HG02763 (cell line): ENCODE results near the gene PLA2G4A.
A peak's percentile ranks its signal among the peaks of the same experiment; 100 is the strongest.

ENCODE experiments used
- ATAC-seq: cut with Tn5 transposase; IDR thresholded peaks from one replicate; pipeline ENCODE4 v1.9.1; 2021; ENCODE audit warnings: mild to moderate bottlenecking, moderate library complexity; ENCODE audit not compliant: unreplicated experiment

Gene PLA2G4A

DNA sequence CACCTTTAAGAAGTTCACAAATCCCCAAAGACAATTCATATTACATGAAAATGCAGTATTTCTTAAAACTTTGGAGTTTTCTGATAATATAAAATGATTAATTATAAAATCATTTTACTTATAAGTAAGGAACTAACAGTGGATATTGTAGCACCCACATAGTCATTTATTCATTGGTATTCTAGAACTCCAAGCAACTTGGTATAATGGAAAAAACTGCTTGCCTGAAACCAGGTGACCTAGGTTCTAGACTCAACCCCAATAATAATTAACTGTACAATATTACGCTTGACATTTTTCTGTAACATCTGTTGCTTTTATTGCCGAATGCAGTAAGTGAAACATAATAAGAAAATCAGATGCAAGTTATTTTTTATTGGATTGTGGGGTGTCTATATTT lies 2.4 kb downstream of the PLA2G4A start:
- no peak for ATAC-seq

GRCh38 chr1:186834399-186834958 lies 5.7 kb downstream of the PLA2G4A start:
- no peak for ATAC-seq

DNA sequence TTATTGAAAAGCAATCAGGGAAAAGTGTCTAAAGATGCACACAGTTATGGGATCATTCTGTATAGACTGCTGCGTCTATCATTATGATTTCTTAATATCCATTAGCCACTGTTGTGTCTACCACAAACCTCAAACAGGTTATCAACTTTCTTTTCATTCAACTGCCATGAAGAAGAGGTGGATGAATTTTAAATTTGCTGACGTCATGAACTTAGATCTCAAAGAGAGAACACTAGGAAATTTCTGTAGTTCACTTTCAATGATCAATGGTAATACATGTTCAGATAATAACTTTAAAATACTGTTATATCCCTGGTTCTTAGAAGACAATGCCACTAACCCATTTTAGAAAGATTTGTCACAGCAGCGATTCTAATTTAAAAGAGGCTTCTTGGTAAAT lies 6.7 kb downstream of the PLA2G4A start:
- ATAC-seq = no peak

DNA sequence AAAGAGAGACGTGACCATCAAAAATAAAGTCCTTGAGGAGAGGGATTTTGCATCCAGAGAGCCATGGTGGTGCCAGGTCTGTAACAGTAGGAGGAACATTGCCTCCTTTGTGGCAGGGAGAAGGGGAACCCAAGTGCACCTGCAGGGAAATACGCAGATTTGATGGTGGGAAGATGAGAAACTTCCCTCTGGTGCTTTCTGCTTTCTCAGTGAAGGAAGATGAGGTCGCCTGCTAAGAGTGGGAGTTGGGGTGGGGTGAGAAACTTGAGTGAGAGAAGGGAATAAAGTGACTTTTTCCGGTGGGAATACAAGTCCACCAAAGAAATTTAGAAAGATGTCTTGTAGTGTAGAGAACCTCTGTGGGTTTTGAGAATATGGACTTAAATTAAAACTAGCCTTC lies 9.1 kb downstream of the PLA2G4A start:
- no peak for ATAC-seq

DNA sequence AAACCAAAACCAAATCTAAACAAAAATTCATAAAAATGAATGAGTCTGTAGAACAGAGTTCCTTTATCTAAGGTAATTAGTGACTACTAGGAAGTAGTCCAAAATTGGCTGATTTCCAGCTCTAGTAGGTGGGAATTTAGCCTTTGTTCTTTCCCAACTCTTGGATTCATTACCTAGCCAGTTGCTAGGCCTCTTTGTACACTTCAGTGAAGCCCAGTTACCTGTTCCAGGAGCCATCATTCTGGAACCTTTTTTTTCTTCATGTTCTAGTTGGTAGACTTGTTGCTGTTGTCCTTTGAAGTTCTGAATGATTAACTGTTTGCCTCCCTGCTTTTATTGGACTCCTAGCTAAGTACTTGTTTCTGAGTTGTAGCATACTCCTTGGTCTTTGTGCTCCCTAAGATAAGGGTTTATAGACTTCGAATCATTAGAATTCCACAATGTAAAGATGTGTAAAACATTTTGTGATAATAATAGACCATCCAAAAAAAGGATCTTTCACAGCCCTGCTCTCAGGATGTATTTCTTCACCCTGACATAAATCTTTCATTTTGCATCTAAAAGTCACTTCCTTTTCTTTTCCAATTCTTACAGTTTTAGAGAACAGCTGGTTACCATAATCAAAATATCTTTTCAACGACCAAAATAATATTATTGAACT lies 9.8 kb downstream of the PLA2G4A start:
- ATAC-seq = no peak

- ATAC-seq = peak; percentile 61
Observed at GRCh38 chr1:186839041-186839400, 10.3 kb downstream of the PLA2G4A start.

- no peak for ATAC-seq
Observed at GRCh38 chr1:186841599-186841998, 12.8 kb downstream of the PLA2G4A start.

- ATAC-seq = no peak
Observed at GRCh38 chr1:186842547-186842946, 13.8 kb downstream of the PLA2G4A start.

DNA sequence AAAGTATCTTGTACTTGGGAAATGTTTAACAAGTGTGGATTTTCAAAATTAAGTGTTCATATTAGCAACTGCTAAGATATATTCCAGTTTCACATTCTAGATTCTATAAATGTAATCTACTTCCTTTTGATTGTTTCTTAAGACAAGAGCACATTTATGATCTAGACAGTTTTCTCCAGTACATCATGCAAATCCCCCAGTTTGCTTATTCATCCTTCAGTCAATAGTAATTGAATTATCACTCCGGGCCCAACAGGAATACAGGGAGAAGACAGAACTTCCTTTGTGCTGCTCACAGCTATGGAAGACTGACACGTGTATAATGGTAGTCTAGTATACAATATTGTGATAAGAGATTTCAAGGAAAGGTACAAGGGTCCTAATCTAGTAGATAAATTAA lies 14.5 kb downstream of the PLA2G4A start:
- ATAC-seq = no peak

DNA sequence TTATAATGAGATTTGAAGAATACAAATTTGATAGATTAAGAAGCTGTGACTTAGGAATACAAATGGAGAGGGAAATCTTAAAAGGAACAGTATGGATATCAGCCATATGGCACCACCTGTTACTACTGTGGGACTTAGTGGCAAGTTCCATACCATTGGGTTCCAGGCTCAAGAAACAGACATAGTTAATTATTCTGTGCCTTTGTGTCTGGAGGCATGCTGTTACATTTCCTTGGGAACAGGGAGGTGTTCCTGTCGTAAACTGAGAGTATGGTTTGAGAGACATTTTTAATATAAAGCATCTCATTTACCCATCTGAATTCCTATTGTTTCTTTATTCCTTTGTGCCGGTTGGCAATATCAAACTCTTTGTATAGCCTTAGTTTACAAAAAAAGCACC lies 15.2 kb downstream of the PLA2G4A start:
- no peak for ATAC-seq

DNA sequence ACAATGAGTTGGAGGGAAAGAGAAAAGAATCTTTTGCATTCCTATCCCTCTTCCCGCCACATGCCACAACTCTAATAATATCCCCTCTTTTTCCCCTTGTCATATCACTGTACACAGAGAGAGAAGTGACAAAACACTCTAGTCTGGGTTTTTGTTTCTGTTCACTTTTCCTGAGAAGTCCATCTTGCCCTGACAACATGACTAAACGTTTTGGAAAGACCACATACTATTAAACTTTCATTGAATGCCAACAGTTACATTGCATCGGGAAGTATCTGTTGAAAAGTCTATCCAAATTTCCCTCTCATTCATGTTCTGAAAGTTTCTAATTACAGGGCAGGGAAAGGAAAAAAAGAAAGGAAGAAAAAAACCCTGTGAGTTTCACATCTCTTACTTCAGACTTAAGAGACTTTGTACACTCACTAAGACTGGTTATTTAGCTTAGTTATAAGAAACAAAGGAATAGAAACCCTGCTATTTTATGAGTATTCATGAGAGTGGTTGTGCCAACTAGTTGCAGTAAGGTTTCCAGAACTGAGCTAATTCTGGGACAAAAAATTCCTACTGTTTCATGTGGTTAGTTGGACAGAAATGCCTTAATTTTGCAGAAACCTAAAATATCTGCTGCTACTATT lies 16.9 kb downstream of the PLA2G4A start:
- ATAC-seq = no peak

DNA sequence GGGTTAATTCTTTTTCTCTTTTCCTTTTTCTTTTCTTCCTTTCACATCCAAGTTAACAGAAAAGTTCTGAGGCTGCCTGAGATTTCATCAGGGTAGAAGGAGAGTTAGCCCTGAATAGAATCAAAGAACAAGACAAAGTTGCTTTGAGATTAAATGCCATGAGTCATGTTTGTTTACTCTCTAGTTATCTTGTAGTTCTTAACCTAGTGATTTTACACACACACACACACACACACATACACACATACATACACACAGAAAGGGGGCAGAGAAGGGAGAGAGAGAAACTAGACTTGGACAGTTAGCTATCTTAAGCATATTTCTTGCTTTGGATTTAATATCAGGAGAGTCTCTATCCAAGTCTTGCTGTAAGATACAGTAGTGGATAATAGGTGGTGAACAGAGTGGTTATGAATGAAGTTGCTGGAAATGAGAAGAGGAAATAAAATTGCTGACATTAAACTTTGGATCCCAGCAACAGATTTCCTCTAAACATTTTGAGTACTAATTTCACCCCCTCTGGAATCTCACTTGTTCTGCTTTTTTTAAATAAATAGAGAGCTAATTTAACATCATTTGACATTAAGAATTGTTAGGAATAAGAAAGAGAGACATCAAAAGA lies 19.9 kb downstream of the PLA2G4A start:
- no peak for ATAC-seq

- peak; percentile 98 for ATAC-seq
Observed at GRCh38 chr1:186849271-186849671, 20.5 kb downstream of the PLA2G4A start.

GRCh38 chr1:186849826-186850225 lies 21.1 kb downstream of the PLA2G4A start:
- ATAC-seq = no peak

- no peak for ATAC-seq
Observed at GRCh38 chr1:186854102-186854501, 25.4 kb downstream of the PLA2G4A start.

GRCh38 chr1:186858923-186859322 lies 30.2 kb downstream of the PLA2G4A start:
- no peak for ATAC-seq

DNA sequence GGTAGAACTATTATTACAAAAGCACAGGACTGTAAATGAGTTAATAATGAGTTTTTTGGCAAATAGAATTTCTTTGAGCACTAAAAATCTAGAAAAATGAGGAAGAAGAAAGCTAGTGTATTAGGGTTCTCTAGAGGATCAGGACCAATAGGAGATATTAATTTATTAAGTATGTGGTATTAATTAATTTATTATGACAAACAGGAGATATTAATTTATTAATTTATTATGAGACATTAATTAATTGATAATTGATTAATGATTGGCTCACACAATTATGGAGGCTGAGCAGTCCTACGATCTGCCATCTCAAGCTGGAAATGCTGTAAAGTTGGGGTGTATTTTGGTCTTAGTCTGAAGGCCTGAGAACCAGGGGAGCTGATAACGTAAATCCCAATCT lies 31.2 kb downstream of the PLA2G4A start:
- ATAC-seq = no peak

GRCh38 chr1:186864296-186864695 lies 35.5 kb downstream of the PLA2G4A start:
- no peak for ATAC-seq

GRCh38 chr1:186865253-186865652 lies 36.5 kb downstream of the PLA2G4A start:
- ATAC-seq = peak; percentile 79

GRCh38 chr1:186865857-186866256 lies 37.1 kb downstream of the PLA2G4A start:
- no peak for ATAC-seq

GRCh38 chr1:186869526-186870228 lies 40.9 kb downstream of the PLA2G4A start:
- no peak for ATAC-seq

GRCh38 chr1:186871784-186872183 lies 43.0 kb downstream of the PLA2G4A start:
- no peak for ATAC-seq
